ENCODE results near the gene PLAGL1. TPM values are rescaled to one million over a fixed set of nuclear protein-coding genes. Genes with fewer than 3 reads are reported as not detected.
A peak's percentile ranks its signal among the peaks of the same experiment; 100 is the strongest.
"Not testable (repeated sequence)": the region's sequence is repeated elsewhere in the genome, so short reads cannot be mapped to it uniquely, and the experiment has no call there.

The PLAGL1 gene
- polyA plus RNA-seq, 4 donors = 64.1 to 122 (median 94.3) TPM

DNA sequence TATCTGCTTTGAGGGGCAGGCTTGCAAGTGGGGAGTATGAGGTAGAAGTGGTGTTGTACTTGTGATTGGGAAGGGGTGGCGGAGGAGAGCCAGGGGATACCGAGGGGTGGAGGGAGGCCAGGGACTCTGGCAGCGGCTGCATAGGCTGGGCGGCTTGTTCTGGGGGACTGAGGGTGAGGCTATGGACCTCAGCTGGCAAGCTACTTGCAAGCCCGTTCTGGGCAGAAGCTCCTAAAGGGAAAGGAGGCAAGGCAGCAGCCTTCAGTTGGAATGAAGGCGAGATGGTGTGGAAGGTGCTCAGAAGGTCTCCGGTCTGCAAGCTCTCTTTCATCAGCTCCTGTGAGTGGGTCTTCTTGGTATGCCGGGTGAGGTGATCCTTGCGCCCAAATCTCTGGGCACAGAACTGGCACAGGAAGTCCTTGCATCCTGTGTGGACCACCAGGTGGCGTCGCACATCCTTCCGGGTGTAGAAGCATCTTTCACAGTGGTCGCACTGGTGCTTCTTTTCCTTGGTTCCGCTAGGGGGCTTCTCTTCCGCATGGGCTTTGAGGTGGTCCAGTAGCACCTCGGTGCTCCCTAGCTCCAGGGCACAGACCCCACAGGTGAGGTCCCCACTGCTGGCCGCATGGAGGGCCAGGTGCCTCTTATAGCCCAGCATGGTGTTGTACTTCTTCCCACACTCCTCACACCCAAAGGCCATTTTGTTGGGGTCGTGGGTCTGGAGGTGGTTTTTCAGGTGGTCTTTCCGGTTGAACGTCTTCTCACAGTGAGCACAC lies 66.0 kb downstream of the PLAGL1 start:
- no peak for DNase-seq (ENCODE audit: low read depth in 4 of 4, low spot score in 2 of 4)

DNA sequence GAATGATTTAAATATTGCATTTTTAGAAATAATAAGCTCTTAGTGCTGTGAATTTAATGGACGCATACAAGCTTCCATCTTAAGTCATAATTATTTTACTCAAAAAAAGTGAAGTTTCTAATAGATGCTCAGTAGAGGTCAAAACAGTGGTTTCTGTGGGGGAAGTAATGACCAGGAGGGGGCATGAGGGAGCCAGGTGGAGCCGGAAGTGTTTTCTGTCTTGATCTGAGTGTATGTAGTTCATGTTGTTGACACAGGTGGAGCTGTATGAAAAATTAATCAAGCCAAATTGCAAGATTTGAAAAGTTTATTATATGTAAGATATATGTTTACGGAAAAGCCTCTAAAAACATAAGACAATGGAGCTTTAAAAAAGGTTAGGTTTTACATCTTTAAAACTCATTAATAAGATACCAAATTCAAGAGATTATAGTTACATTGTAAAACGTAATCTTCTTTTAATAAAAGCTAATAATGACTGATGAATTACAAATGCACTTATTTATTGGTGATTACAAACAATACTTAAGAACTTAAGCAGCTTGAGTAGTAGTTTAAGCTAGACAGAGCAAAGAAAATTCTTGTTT lies 68.0 kb downstream of the PLAGL1 start:
- DNase-seq (ENCODE audit: low read depth in 4 of 4, low spot score in 2 of 4) = no peak

GRCh38 chr6:143939364-143939763 lies 68.7 kb downstream of the PLAGL1 start:
- no peak for DNase-seq (ENCODE audit: low read depth in 4 of 4, low spot score in 2 of 4)

GRCh38 chr6:143937668-143937970 lies 70.4 kb downstream of the PLAGL1 start:
- no peak for DNase-seq (ENCODE audit: low read depth in 4 of 4, low spot score in 2 of 4)

GRCh38 chr6:143936778-143937667 lies 71.0 kb downstream of the PLAGL1 start:
- no peak for DNase-seq (ENCODE audit: low read depth in 4 of 4, low spot score in 2 of 4)

DNA sequence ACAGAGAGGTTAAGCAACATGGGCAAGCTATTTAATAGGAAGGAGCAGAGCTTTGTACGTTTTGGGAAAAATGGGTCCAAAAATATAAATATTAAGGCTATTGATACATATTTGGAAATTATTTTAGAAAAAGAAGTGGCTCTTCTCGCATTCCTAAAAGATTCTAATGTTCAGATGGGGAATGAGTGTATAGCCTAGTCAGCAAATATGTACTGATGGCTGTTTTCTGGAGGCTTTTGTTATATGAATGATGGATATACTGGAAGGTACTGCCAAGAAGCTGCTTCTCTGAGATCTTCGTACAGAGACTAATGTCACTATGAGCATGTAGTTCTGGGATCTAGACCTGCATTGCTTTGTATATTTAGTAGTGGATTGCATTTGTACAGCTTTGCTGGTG lies 71.7 kb downstream of the PLAGL1 start:
- no peak for DNase-seq (ENCODE audit: low read depth in 4 of 4, low spot score in 2 of 4)

GRCh38 chr6:143934867-143935266 lies 73.2 kb downstream of the PLAGL1 start:
- DNase-seq (ENCODE audit: low read depth in 4 of 4, low spot score in 2 of 4) = no peak

DNA sequence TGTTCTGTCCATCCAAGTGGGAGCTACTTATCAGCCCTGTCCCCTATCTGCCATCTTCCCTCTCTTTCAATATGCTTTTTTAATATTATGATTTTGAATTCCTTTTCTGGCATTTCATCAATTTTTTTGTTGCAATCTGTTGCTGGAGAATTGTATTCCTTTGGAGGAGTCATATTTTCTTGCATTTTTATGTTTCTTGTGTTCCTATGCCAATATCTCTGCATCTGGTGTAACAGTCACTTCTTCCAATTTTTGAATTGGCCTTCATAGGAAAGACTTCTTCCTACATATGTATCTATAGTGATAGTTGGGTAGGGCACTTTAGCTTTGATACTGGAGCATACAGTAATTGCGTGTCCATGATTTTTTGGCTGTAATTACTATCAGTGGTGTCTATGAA lies 73.7 kb downstream of the PLAGL1 start:
- no peak for DNase-seq (ENCODE audit: low read depth in 4 of 4, low spot score in 2 of 4)

GRCh38 chr6:143929975-143930374 lies 78.1 kb downstream of the PLAGL1 start:
- no peak for DNase-seq (ENCODE audit: low read depth in 4 of 4, low spot score in 2 of 4)

DNA sequence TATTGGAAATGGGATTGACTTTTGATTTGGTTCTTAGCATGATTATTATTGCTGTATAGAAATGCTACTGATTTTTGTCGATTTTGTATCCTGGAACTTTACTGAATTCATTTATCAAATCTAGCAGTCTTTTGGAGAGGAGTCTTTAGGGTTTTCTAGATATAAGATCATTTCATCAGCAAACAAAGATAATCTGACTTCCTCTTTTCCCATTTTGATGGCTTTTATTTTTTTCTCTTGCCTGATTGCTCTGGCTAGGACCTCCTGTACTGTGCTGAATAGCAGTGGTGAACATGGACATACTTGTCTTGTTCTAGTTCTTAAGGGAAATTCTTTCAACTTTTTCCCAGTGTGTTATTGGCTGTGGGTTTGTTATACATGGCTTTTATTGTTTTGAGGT lies 79.2 kb downstream of the PLAGL1 start:
- no peak for DNase-seq (ENCODE audit: low read depth in 4 of 4, low spot score in 2 of 4)

- not testable (repeated sequence) for DNase-seq (ENCODE audit: low read depth in 4 of 4, low spot score in 2 of 4)
Observed at GRCh38 chr6:143917026-143917425, 91.0 kb downstream of the PLAGL1 start.

- DNase-seq (ENCODE audit: low read depth in 4 of 4, low spot score in 2 of 4) = no peak
Observed at GRCh38 chr6:143912671-143913070, 95.4 kb downstream of the PLAGL1 start.

DNA sequence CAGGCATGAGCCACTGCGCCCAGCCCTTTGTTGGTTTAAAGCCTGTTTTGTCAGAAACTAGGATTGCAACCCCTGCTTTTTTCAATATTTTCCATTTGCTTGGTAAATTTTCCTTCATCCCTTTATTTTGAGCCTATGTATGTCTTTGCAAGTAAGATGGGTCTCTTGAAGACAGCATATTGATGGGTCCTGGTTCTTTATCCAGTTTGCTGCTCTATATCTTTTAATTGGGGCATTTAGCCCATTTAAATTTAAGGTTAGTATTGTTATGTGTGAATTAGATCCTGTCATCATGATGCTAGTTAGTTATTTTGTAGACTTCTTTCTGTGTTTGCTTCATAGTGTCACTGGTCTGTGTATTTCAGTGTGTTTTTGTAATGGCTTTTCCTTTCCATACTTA lies 97.0 kb downstream of the PLAGL1 start:
- DNase-seq (ENCODE audit: low read depth in 4 of 4, low spot score in 2 of 4) = no peak

- no peak for DNase-seq (ENCODE audit: low read depth in 4 of 4, low spot score in 2 of 4)
Observed at GRCh38 chr6:143902827-143903226, 105.2 kb downstream of the PLAGL1 start.

- DNase-seq (ENCODE audit: low read depth in 4 of 4, low spot score in 2 of 4) = peak; percentile 64 to 88 (median 74)
Observed at GRCh38 chr6:143901885-143902750, 105.9 kb downstream of the PLAGL1 start.

- no peak for DNase-seq (ENCODE audit: low read depth in 4 of 4, low spot score in 2 of 4)
Observed at GRCh38 chr6:143900358-143900757, 107.7 kb downstream of the PLAGL1 start.

- no peak for DNase-seq (ENCODE audit: low read depth in 4 of 4, low spot score in 2 of 4)
Observed at GRCh38 chr6:143896126-143896860, 111.8 kb downstream of the PLAGL1 start.

DNA sequence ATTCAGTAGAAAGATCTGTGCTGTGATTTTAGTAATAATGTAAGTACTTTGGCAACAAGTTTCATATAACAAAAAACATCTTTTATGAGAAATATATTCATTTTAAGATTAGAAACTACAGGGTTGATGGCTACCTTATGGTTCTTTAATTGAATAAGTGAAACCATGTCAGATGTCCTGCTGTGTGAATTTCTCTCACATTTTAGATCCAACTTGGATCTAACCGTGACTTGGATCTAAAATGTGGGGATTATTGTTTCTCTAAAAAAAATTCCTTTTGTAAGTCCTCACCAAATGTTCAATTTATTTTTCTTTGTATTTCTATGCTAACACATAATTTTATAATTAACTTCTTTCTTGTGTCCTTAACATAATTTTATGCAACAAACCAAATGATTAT lies 113.4 kb downstream of the PLAGL1 start:
- no peak for DNase-seq (ENCODE audit: low read depth in 4 of 4, low spot score in 2 of 4)

All from left renal cortex interstitium (tissue), 4 donors.